ENCODE data around the gene CDK2.
"Not testable (repeated sequence)": the region's sequence is repeated elsewhere in the genome, so short reads cannot be mapped to it uniquely, and the experiment has no call there.

CDK2 gene

DNA sequence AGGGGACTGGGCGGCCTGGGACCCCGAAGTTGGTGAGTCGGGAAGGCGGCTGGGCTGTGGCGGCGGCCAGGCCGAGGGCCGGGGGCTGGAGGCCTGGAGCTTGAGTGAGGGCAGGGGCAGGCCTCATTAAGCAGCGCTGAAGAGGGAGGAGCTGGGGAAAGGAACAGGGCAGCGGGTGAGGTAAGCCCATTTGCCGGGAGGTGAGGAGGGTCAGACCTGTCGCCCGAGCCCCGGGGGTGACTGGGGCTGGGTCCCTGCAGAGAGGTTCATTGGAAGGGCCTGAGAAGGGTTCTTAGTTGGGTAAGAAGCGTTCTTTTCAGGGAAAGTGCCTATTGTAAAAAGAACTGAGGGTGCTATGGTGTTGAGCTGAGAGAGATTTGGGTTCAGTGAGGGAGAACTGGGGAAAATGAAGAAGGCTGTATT is 7.7 kb downstream of the CDK2 start:
- H3K27me3 ChIP-seq (ENCODE audit: insufficient read depth, poor library complexity, severe bottlenecking) = no peaks in the 10 kb centered on the region
- DNase-seq (ENCODE audit: low spot score) (no peak), ATAC-seq (ENCODE audit: low read depth) (peak; percentile 30)
- peak overlapping the region; percentile 86 for H3K4me3 ChIP-seq (ENCODE audit: severe bottlenecking)
- TF ChIP-seq, protein P1, sequence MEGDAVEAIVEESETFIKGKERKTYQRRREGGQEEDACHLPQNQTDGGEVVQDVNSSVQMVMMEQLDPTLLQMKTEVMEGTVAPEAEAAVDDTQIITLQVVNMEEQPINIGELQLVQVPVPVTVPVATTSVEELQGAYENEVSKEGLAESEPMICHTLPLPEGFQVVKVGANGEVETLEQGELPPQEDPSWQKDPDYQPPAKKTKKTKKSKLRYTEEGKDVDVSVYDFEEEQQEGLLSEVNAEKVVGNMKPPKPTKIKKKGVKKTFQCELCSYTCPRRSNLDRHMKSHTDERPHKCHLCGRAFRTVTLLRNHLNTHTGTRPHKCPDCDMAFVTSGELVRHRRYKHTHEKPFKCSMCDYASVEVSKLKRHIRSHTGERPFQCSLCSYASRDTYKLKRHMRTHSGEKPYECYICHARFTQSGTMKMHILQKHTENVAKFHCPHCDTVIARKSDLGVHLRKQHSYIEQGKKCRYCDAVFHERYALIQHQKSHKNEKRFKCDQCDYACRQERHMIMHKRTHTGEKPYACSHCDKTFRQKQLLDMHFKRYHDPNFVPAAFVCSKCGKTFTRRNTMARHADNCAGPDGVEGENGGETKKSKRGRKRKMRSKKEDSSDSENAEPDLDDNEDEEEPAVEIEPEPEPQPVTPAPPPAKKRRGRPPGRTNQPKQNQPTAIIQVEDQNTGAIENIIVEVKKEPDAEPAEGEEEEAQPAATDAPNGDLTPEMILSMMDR (IDR thresholded peaks at IDR 0.05; ENCODE audit: poor library complexity, severe bottlenecking) = no peak
- no peaks in the 10 kb centered on the region for H3K9me3 ChIP-seq (ENCODE audit: severe bottlenecking)
- H3K27ac ChIP-seq (ENCODE audit: poor library complexity, severe bottlenecking) = peak overlapping the region; percentile 86
- H3K36me3 ChIP-seq (ENCODE audit: low read depth) = peaks cover 42% of the 10 kb centered on the region
- H3K4me1 ChIP-seq (ENCODE audit: insufficient read depth, poor library complexity, severe bottlenecking) = peaks cover 11% of the 10 kb centered on the region

DNA sequence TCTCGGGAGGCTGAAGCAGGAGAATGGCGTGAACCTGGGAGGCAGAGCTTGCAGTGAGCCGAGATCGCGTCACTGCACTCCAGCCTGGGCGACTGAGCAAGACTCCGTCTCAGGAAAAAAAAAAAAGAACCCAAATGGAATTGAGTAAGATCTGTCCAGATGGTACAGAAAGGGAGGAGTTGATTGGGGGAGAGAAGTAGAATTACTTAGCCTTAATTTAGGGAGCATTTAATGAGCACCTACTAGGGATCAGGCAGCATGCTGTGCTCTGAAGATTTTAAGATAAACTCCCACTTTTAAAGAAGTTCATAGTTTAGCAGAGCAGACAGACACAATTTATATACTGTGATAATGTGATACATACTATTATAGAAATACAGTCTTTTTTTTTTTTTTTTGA is 11.8 kb downstream of the CDK2 start:
- H3K4me3 ChIP-seq (ENCODE audit: severe bottlenecking) = no peak overlapping the region
- TF ChIP-seq, protein P1 (IDR thresholded peaks at IDR 0.05; ENCODE audit: poor library complexity, severe bottlenecking) = no peak
- no peak overlapping the region for H3K27ac ChIP-seq (ENCODE audit: poor library complexity, severe bottlenecking)
- ATAC-seq (ENCODE audit: low read depth) (no peak), DNase-seq (ENCODE audit: low spot score) (no peak)
- H3K36me3 ChIP-seq (ENCODE audit: low read depth) = peaks cover 59% of the 10 kb centered on the region
- H3K9me3 ChIP-seq (ENCODE audit: severe bottlenecking) = no peaks in the 10 kb centered on the region
- peaks cover 3% of the 10 kb centered on the region for H3K4me1 ChIP-seq (ENCODE audit: insufficient read depth, poor library complexity, severe bottlenecking)
- no peaks in the 10 kb centered on the region for H3K27me3 ChIP-seq (ENCODE audit: insufficient read depth, poor library complexity, severe bottlenecking)

DNA sequence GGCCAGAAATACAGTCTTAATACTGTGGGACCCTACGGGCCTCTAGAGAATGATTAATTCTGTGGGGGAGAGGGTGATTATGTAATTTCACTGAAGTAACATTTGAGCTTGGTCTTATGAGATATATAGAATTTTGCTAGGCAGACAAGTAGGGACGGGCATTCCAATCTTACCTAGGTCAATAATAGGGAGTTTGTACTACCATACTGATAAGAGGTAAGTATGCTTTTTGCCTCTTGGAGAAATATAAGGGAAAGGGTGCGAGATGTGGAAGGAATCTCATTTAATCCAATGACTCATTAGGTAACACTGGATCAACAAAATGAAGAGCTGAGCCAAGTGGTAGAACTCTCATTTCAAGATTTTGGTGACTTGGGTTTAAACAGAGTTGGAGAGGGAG is 12.4 kb downstream of the CDK2 start:
- no peak for DNase-seq (ENCODE audit: low spot score)
- TF ChIP-seq, protein P1 (IDR thresholded peaks at IDR 0.05; ENCODE audit: poor library complexity, severe bottlenecking) = no peak
- no peak overlapping the region for H3K27ac ChIP-seq (ENCODE audit: poor library complexity, severe bottlenecking)
- H3K4me3 ChIP-seq (ENCODE audit: severe bottlenecking) = no peak overlapping the region
- no peaks in the 10 kb centered on the region for H3K9me3 ChIP-seq (ENCODE audit: severe bottlenecking)
- ATAC-seq (ENCODE audit: low read depth) = no peak
- H3K4me1 ChIP-seq (ENCODE audit: insufficient read depth, poor library complexity, severe bottlenecking) = peaks cover 3% of the 10 kb centered on the region
- H3K36me3 ChIP-seq (ENCODE audit: low read depth) = peaks cover 65% of the 10 kb centered on the region
- H3K27me3 ChIP-seq (ENCODE audit: insufficient read depth, poor library complexity, severe bottlenecking) = no peaks in the 10 kb centered on the region

DNA sequence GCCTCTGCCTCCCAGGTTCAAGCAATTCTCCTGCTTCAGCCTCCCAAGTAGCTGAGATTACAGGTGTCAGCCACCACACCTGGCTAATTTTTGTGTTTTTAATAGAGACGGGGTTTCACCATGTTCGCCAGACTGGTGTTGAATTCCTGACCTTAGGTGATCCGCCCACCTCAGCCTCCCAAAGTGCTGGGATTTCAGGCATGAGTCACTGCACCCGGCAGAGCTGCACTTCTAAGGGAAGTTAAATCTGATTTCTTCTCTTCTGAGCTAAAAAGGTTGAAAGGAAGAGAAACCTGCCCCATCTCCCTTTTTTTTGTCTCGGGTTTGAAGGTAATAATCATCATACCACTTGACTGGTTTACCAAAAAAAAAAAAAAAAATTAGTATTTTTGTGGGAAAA is 15.3 kb downstream of the CDK2 start:
- not testable (repeated sequence) for H3K27me3 ChIP-seq (ENCODE audit: insufficient read depth, poor library complexity, severe bottlenecking); H3K27ac ChIP-seq (ENCODE audit: poor library complexity, severe bottlenecking); H3K9me3 ChIP-seq (ENCODE audit: severe bottlenecking); H3K4me3 ChIP-seq (ENCODE audit: severe bottlenecking); DNase-seq (ENCODE audit: low spot score); H3K4me1 ChIP-seq (ENCODE audit: insufficient read depth, poor library complexity, severe bottlenecking)
- H3K36me3 ChIP-seq (ENCODE audit: low read depth) = peaks cover 78% of the 10 kb centered on the region
- peak; percentile 79 for ATAC-seq (ENCODE audit: low read depth)

DNA sequence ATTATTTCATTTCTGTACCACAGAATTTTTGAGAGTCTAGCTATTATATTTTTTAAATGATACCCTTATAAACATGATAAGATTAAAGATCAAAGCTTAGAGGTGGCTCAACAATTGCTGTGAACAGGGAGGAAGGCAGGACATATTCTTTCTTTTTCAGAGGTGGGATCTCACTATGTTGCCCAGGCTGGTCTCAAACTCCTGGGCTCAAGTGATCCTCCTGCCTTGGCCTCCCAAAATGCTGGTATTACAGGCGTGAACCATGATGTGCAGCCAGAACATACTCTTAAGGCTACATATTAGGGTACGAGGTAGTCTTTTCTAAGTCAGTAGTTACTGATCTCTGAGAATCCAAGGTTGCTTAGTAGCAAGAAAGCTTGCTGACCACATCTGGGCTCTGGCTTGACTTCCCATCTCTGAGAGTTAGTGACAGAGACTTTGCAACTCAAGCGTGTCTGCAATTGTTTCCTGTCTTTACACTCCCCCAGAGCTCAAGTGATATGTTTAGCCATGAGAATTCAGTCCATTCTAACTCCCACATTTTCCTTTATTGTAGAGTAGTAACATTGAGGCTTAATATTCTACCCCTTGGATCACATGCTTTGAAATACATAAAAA is 15.8 kb downstream of the CDK2 start:
- ATAC-seq (ENCODE audit: low read depth) = no peak
- Histone ChIP-seq H3K36me3 (ENCODE audit: low read depth) (peaks cover 79% of the 10 kb centered on the region), H3K27me3 (ENCODE audit: insufficient read depth, poor library complexity, severe bottlenecking) (no peaks in the 10 kb centered on the region), H3K27ac (ENCODE audit: poor library complexity, severe bottlenecking) (no peak overlapping the region), H3K4me1 (ENCODE audit: insufficient read depth, poor library complexity, severe bottlenecking) (peaks cover 3% of the 10 kb centered on the region), H3K9me3 (ENCODE audit: severe bottlenecking) (no peaks in the 10 kb centered on the region), H3K4me3 (ENCODE audit: severe bottlenecking) (no peak overlapping the region)
- DNase-seq (ENCODE audit: low spot score) = no peak
- TF ChIP-seq, protein P1 (IDR thresholded peaks at IDR 0.05; ENCODE audit: poor library complexity, severe bottlenecking) = no peak

Data from RWPE2 (cell line).